ENCODE measurements around the gene CACHD1. TPM values are rescaled to one million over a fixed set of nuclear protein-coding genes. Genes with fewer than 3 reads are reported as not detected.

Gene CACHD1
- total and polyA plus RNA-seq, 2 of the 8 experiments (the other 6 are each of a cell fraction or from before 2014, with no cell fraction given) = 22.2 to 42.5 TPM

- Histone ChIP-seq H2BK5ac (ENCODE audit: low read depth, low read length) (no peak overlapping the region), H3K18ac (ENCODE audit: extremely low read depth, low read length) (no peak overlapping the region), H3K9ac (replicated peaks in 1 of 4; ENCODE audit: extremely low read depth in 1 of 4, low read depth in 3 of 4, low read length in 3 of 4) (no peak overlapping the region), H3K4ac (replicated peaks; ENCODE audit: insufficient read length, low read depth, low read length) (no peak overlapping the region), H2BK20ac (ENCODE audit: low read length) (no peak overlapping the region), H2AK5ac (ENCODE audit: low read depth, low read length) (no peak overlapping the region), H3K14ac (ENCODE audit: insufficient read length) (no peak overlapping the region), H2AFZ (ENCODE audit: low read length) (no peak overlapping the region), H4K5ac (ENCODE audit: insufficient read length, low read depth, low read length) (no peak overlapping the region), H2BK12ac (ENCODE audit: low read depth, low read length) (no peak overlapping the region), H3K4me1 (replicated peaks in 1 of 4; ENCODE audit: control insufficient read depth in 3 of 4, insufficient read depth in 4 of 4, low read length in 3 of 4) (peaks cover 0 to 12% (median 3%) of the 10 kb centered on the region in 4 experiments; a peak in 3 of 7 replicates), H3K23ac (ENCODE audit: insufficient read length) (no peak overlapping the region), H3K27me3 (replicated peaks in 1 of 4; ENCODE audit: control insufficient read depth in 3 of 4, extremely low read depth in 1 of 4, insufficient read depth in 3 of 4, low read length in 3 of 4) (no peaks in the 10 kb centered on the region), H3K27ac (ENCODE audit: low read depth, low read length) (no peak overlapping the region), H4K91ac (replicated peaks; ENCODE audit: insufficient read length, low read length) (no peak overlapping the region), H3K23me2 (ENCODE audit: low read depth, low read length) (no peaks in the 10 kb centered on the region; the same call in 1 of the 2 replicates), H3K56ac (replicated peaks; ENCODE audit: insufficient read length, low read depth, low read length) (no peak overlapping the region), H2BK15ac (ENCODE audit: low read length) (no peak overlapping the region), H4K20me1 (replicated peaks in 1 of 2; ENCODE audit: control insufficient read depth in 1 of 2, insufficient read depth in 2 of 2, low read length in 2 of 2) (no peaks in the 10 kb centered on the region), H3K4me2 (ENCODE audit: insufficient read depth in 1 of 2, low read depth in 2 of 2, low read length in 2 of 2) (no peak overlapping the region), H3K36me3 (ENCODE audit: control insufficient read depth in 2 of 4, insufficient read depth in 4 of 4, low read length in 3 of 4) (peaks cover 0 to 27% (median 7%) of the 10 kb centered on the region in 4 experiments; a peak in 3 of 8 replicates), H3K79me2 (ENCODE audit: control insufficient read depth in 1 of 2, insufficient read depth in 2 of 2, low read length in 2 of 2) (peaks cover 0 to 44% of the 10 kb centered on the region in 2 experiments; a peak in 3 of 4 replicates), H4K8ac (ENCODE audit: extremely low read depth, insufficient read depth, low read length) (no peak overlapping the region), H3K4me3 (ENCODE audit: extremely low read depth in 1 of 4, insufficient read depth in 2 of 4, low read depth in 3 of 4, low read length in 4 of 4) (no peak overlapping the region), H3K9me3 (ENCODE audit: insufficient read depth in 2 of 2, low read depth in 1 of 2, low read length in 1 of 2) (no peaks in the 10 kb centered on the region), H3K79me1 (ENCODE audit: low read depth, low read length) (peaks cover 3% of the 10 kb centered on the region), H2BK120ac (replicated peaks; ENCODE audit: low read depth, low read length) (no peak overlapping the region)
- DNase-seq (ENCODE audit: low read depth in 1 of 2, low spot score in 2 of 2) (no peak), FAIRE-seq (no peak)
- CTCF ChIA-PET (ENCODE audit: partially characterized antibody) = interaction anchor here (0.9 to 1.9 kb wide), 3 partner anchors 8 to 17 kb away, joined by 3 to 6 read pairs (median 5); no protein-coding TSS in a partner anchor
- POLR2A ChIA-PET (ENCODE audit: partially characterized antibody) = no interaction called here
- 94% methylated on average over 3 of the region's 3 CpGs; no CpG with 5 or more reads in 1 of the 2 experiments for WGBS, 2 experiments (ENCODE audit: extremely low coverage in 1 of 2, insufficient coverage in 1 of 2, insufficient read length in 1 of 2, insufficient replicate concordance in 2 of 2, low coverage in 1 of 2, low lambda C conversion rate in 2 of 2, missing lambda C conversion rate in 1 of 2)
- TF ChIP-seq SIX5 (IDR thresholded peaks at IDR 0.05; ENCODE audit: low read depth, low read length) (no peak), TAF1 (IDR thresholded peaks at IDR 0.05; ENCODE audit: low read depth, low read length) (no peak), JUND (IDR thresholded peaks at IDR 0.05; ENCODE audit: low read length) (no peak), RXRA (IDR thresholded peaks at IDR 0.05; ENCODE audit: insufficient read depth, low read depth, low read length) (no peak), SIN3A (conservative IDR thresholded peaks at IDR 0.05 in 1 of 2, IDR thresholded peaks at IDR 0.05 in 1 of 2; ENCODE audit: low read depth in 1 of 2, low read length in 2 of 2) (no peak), FOSL1 (IDR thresholded peaks at IDR 0.05; ENCODE audit: insufficient read depth, low read depth, low read length) (no peak), RNF2 (IDR thresholded peaks at IDR 0.05; ENCODE audit: borderline replicate concordance, low read depth, low read length, missing control alignments, poor library complexity, severe bottlenecking) (no peak), TAF7 (optimal IDR thresholded peaks at IDR 0.05; ENCODE audit: borderline replicate concordance, low read depth, low read length) (no peak), GTF2F1 (IDR thresholded peaks at IDR 0.05; ENCODE audit: borderline replicate concordance, low read depth, low read length) (no peak), BACH1 (IDR thresholded peaks at IDR 0.05; ENCODE audit: low read length) (no peak), SAP30 (IDR thresholded peaks at IDR 0.05; ENCODE audit: insufficient read depth, insufficient replicate concordance, low read length) (no peak), SP2 (IDR thresholded peaks at IDR 0.05; ENCODE audit: low read length) (no peak), KDM5A (IDR thresholded peaks at IDR 0.05; ENCODE audit: low read length) (no peak), CHD2 (IDR thresholded peaks at IDR 0.05; ENCODE audit: low read length) (no peak)
Measured at GRCh38 chr1:64601207-64601606, 131.3 kb downstream of the CACHD1 start.

All from H1 (cell line).